HG03558 (cell line): ENCODE measurements around the gene CPAMD8.

Experiments used
- ATAC-seq: cut with Tn5 transposase; IDR thresholded peaks from one replicate; pipeline ENCODE4 v1.9.1; 2021; ENCODE audit warnings: moderate number of reproducible peaks; ENCODE audit not compliant: unreplicated experiment; ENCODE audit errors: extremely low read depth

The CPAMD8 gene

GRCh38 chr19:17026706-17027534 is at the start of gene CPAMD8:
TSS of gene CPAMD8 (minus strand) at chr19:17026810. CDS start at chr19:17026642, 168 bp downstream.
- no peak for ATAC-seq

DNA sequence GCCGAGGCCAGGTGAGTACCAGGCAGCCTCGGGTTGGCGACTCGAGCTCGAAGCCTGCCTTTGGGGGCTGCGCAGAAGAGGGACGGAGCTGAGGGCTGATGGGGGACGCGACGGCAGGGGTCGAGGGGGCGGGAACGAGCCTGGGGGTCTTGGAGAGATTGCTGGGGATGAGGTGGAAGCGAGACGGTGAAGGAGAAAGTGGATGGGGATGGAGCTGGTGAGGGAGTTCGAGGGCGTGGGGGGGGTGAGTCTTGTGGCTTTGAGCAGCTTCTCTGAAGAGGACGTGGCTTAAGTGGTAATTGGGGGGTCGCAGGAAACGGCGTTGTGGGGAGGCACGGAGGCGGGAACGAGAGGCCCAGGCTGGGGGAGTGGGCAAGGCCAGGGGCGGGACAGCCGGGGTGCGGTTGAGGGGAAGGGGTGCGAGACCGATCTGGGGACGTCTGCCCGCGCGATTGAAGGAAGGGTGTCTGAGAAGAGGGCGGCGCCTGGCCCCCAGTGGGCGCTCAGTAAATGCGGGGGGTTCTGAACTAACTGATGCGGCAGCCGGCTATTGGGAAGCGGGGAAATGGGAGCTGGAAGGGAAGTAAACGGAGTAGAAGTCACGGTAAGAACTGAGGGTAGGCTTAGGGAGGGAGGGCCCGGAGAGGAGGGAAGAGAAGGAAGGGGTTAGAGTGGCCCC is 49.4 kb upstream of the CPAMD8 start:
- no peak for ATAC-seq

- peak; percentile 51 for ATAC-seq
Measured at GRCh38 chr19:17075035-17075863, 48.6 kb upstream of the CPAMD8 start, which contains the start of the genes HAUS8 and MYO9B. TSS of gene HAUS8 (minus strand) at chr19:17075452. CDS start at chr19:17075422, 30 bp downstream. TSS of gene MYO9B (plus strand) at chr19:17075777. CDS start at chr19:17101718, 25,941 bp downstream.

- no peak for ATAC-seq
Measured at GRCh38 chr19:17074634-17075034, 48.0 kb upstream of the CPAMD8 start.

GRCh38 chr19:17073869-17074633 is 47.4 kb upstream of the CPAMD8 start:
- no peak for ATAC-seq

DNA sequence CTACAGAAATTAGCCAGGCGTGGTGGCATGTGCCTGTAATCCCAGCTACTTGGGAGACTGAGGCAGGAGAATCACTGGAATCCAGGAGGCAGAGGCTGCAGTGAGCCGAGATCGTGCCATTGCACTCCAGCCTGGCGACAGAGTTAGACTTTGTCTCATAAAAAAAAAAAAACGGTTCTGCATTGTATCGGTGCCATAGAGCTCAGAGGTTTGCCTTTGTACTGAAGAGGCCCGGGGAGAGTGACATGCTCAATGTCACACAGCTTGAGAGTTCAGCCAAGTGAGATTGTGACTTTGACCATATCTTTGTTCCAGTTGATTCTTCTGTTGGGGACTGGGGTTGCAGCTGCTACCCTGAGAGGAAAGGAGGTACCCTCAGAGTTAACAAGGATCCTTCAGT is 44.3 kb upstream of the CPAMD8 start:
- ATAC-seq: no peak

GRCh38 chr19:17070421-17070820 is 43.8 kb upstream of the CPAMD8 start:
- no peak for ATAC-seq

GRCh38 chr19:17069193-17069592 is 42.6 kb upstream of the CPAMD8 start:
- ATAC-seq: no peak

DNA sequence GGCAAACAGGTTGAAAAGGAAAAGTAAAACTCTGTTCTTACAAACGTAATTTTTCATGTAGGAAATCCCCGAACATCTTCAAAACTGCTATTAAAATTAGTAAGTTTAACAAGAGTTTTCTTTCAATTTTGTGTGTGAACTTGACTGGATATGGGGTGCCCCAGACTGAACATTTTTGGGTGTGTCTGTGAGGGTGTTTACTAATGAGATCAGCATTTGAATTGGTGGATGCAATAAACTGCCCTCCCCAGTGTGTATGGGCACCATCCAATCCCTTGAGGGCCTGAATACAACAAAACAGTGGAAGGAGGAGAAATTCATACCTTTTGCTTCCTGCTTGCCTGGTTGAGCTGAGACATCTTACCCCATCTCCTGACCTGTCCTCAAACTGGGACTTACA is 36.8 kb upstream of the CPAMD8 start:
- ATAC-seq: no peak

GRCh38 chr19:17061691-17062090 is 35.1 kb upstream of the CPAMD8 start:
- no peak for ATAC-seq

- no peak for ATAC-seq
Measured at GRCh38 chr19:17061205-17061604, 34.6 kb upstream of the CPAMD8 start.

GRCh38 chr19:17060802-17061201 is 34.2 kb upstream of the CPAMD8 start:
- ATAC-seq: no peak

DNA sequence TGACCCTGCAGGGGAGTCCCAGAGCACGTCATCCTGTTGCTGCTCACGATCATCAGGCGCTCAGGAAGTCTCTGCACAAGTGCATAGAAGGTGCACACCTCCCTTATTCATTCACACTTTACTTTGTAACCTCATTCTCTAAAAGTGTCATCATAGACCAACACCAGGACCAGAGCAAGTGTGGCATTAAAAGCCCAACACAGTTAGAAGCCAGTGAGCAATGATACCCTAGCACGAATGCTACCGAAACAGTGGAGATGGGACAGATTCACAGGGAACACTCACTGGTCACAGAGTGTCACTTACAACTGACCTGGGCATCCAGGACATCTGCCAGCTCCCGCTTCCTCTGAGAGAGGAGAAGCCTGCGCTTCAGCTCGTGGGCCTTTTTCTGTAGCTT is 31.6 kb upstream of the CPAMD8 start:
- no peak for ATAC-seq

GRCh38 chr19:17055636-17056035 is 29.0 kb upstream of the CPAMD8 start:
- no peak for ATAC-seq

GRCh38 chr19:17054746-17055145 is 28.1 kb upstream of the CPAMD8 start:
- no peak for ATAC-seq

DNA sequence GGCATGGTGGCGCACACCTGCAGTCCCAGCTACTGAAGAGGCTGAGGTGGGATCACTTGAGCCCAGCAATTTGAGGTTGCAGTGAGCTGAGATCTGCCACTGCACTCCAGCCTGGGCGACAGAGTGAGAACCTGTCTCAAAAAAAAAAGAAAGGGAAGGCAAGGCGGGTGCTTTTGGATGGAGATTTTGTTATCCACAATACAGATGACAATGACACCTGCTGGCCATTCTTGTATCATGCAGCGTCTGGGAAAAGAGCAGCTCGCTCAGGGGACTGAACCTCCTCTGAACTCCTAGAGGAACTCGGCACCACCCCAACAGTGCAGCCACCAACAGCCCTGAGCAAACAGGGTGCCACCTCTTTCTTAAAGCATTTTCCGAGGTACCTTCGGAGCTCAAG is 25.8 kb upstream of the CPAMD8 start:
- no peak for ATAC-seq

- no peak for ATAC-seq
Measured at GRCh38 chr19:17049711-17050280, 23.2 kb upstream of the CPAMD8 start.

GRCh38 chr19:17048885-17049453 is 22.4 kb upstream of the CPAMD8 start:
- no peak for ATAC-seq

DNA sequence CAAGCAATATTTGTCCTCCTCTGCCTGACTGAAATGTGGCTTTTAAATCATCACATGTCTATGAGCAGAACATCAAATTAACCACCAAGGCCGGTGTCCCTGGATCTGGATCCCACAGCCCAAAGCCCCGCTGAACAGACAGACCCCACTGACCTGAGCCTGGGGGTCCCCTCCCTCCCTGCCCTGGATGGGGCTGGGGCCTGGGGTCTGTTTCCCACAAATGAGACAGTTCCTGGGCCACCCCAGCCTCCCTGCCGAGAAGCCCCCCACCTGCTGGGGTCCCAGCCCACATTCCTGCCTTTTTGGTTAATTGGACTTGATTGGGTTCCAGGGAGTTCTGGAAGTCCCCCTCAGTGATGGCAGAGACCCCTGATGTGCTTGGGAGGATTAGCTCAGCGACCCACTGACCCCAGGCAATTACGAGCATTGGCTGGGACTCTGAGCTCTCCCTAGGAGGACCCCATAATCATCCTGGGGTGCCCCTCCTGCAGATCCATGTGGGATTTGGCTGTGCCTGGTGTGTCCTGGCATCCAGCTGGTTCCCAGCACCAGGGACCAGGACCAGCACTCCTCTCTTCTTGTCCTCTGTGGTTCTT is 19.4 kb upstream of the CPAMD8 start:
- ATAC-seq: no peak
